CD14-positive monocyte (primary cell): ENCODE data around the gene DACT3. TPM values are rescaled to one million over a fixed set of nuclear protein-coding genes. Genes with fewer than 3 reads are reported as not detected.

Experiments used
- DNase-seq, 3 donors: peaks; one replicate each; pipeline ENCODE4 v3.0.0-alpha.2; 2011 to 2022
- H2AFZ ChIP-seq: 2 replicates; pipeline ENCODE4 v1.6.0; 2012; ENCODE audit warnings: mild to moderate bottlenecking, low read depth, low read length, inconsistent platforms; ENCODE audit not compliant: insufficient read depth, poor library complexity, severe bottlenecking
- H3K27ac ChIP-seq, 2 donors: 1 replicate in 1 of 2; 2 replicates in 1 of 2; pipeline ENCODE4 v1.5.1; 2012 to 2013; ENCODE audit warnings: low read length in 2 of 2, control low read depth in 1 of 2, inconsistent platforms in 1 of 2, low read depth in 1 of 2, mild to moderate bottlenecking in 1 of 2
- H3K27me3 ChIP-seq, 2 donors: one replicate each; pipeline versions ENCODE4 v1.6.0 to v1.6.1; 2011 to 2013; ENCODE audit warnings: low read length in 2 of 2; ENCODE audit not compliant: control insufficient read depth in 2 of 2, insufficient read depth in 2 of 2
- H3K36me3 ChIP-seq, 2 donors: replicated peaks in 1 of 2; 1 replicate in 1 of 2; 2 replicates in 1 of 2; pipeline versions ENCODE4 v1.5.1 to v1.6.1; 2012 to 2013; ENCODE audit warnings: low read length in 2 of 2, control low read depth in 1 of 2, inconsistent platforms in 1 of 2, mild to moderate bottlenecking in 1 of 2; ENCODE audit not compliant: insufficient read depth in 2 of 2, control insufficient read depth in 1 of 2
- H3K4me1 ChIP-seq, 2 donors: 1 replicate in 1 of 2; 2 replicates in 1 of 2; pipeline versions ENCODE4 v1.5.1 to v1.6.1; 2012 to 2013; ENCODE audit warnings: low read length in 2 of 2, control low read depth in 1 of 2, inconsistent platforms in 1 of 2, mild to moderate bottlenecking in 1 of 2, moderate library complexity in 1 of 2; ENCODE audit not compliant: insufficient read depth in 2 of 2, control insufficient read depth in 1 of 2
- H3K4me2 ChIP-seq: replicated peaks from 2 replicates; pipeline ENCODE3; 2012; ENCODE audit warnings: low read length, moderate library complexity, mild to moderate bottlenecking; ENCODE audit not compliant: poor library complexity, severe bottlenecking; ENCODE audit errors: extremely low read depth
- H3K4me3 ChIP-seq, 3 experiments: fragments of 200-600 bp in 1 of 3; sonication (generic) in 1 of 3; replicated peaks in 1 of 3; 1 replicate in 2 of 3; 2 replicates in 1 of 3; pipeline ENCODE4 v1.5.1; 2011 to 2013; ENCODE audit warnings: low read length in 3 of 3, mild to moderate bottlenecking in 3 of 3, control low read depth in 2 of 3, low read depth in 2 of 3, inconsistent platforms in 1 of 3, moderate library complexity in 1 of 3
- H3K79me2 ChIP-seq: 2 replicates; pipeline ENCODE4 v1.6.0; 2012; ENCODE audit warnings: mild to moderate bottlenecking, control low read depth, inconsistent platforms, low read length, moderate library complexity; ENCODE audit not compliant: insufficient read depth
- H3K9ac ChIP-seq: 2 replicates; pipeline ENCODE4 v1.6.0; 2017; ENCODE audit warnings: low read length, mild to moderate bottlenecking; ENCODE audit not compliant: insufficient read depth, poor library complexity, severe bottlenecking
- H3K9me3 ChIP-seq, 2 donors: replicated peaks in 1 of 2; 1 replicate in 1 of 2; 2 replicates in 1 of 2; pipeline versions ENCODE4 v1.5.1 to v1.6.1; 2012 to 2013; ENCODE audit warnings: low read length in 2 of 2, control low read depth in 1 of 2; ENCODE audit not compliant: control insufficient read depth in 1 of 2, insufficient read depth in 1 of 2
- H4K20me1 ChIP-seq: 2 replicates; pipeline ENCODE4 v1.6.0; 2012; ENCODE audit warnings: mild to moderate bottlenecking, low read length, control low read depth, moderate library complexity; ENCODE audit not compliant: insufficient read depth
- H3K27ac Mint-ChIP-seq, 7 donors: one replicate each; pipeline ENCODE4 v1.8.0; 2020; ENCODE audit warnings: mild to moderate bottlenecking in 7 of 7, mixed read lengths in 7 of 7, moderate library complexity in 6 of 7, inconsistent platforms in 2 of 7
- H3K27me3 Mint-ChIP-seq, 3 donors: one replicate each; pipeline ENCODE4 v1.8.0; 2021 to 2022; ENCODE audit warnings: low read depth in 3 of 3, mild to moderate bottlenecking in 3 of 3, mixed read lengths in 3 of 3, moderate library complexity in 3 of 3, inconsistent platforms in 1 of 3
- H3K36me3 Mint-ChIP-seq, 2 donors: one replicate each; pipeline ENCODE4 v1.8.0; 2020; ENCODE audit warnings: mixed read lengths in 2 of 2, inconsistent platforms in 1 of 2, mild to moderate bottlenecking in 1 of 2
- H3K4me1 Mint-ChIP-seq: one replicate; pipeline ENCODE4 v1.8.0; 2020; ENCODE audit warnings: mild to moderate bottlenecking, mixed read lengths
- H3K4me3 Mint-ChIP-seq, 2 donors: one replicate each; pipeline ENCODE4 v1.8.0; 2020; ENCODE audit warnings: mild to moderate bottlenecking in 2 of 2, mixed read lengths in 2 of 2, moderate library complexity in 1 of 2
- H3K9me3 Mint-ChIP-seq, 7 donors: one replicate each; pipeline ENCODE4 v1.8.0; 2020 to 2022; ENCODE audit warnings: mixed read lengths in 7 of 7, mild to moderate bottlenecking in 6 of 7, moderate library complexity in 6 of 7, inconsistent platforms in 2 of 7
- CTCF ChIP-seq: fragments of 200-600 bp; IDR thresholded peaks from one replicate; pipeline ENCODE4 v1.8.0; 2022; ENCODE audit warnings: antibody characterized with exemption, mild to moderate bottlenecking
- WGBS: methylation state at CpG from one replicate; pipeline ENCODE4 v1.1.5; 2013; ENCODE audit warnings: missing lambda C conversion rate; ENCODE audit not compliant: insufficient coverage; 5-methylcytosine and 5-hydroxymethylcytosine counted together
- intact Hi-C, 2 donors: fragments of 100-400 bp; cut with micrococcal nuclease; formaldehyde crosslinking; loops; one replicate each; pipeline versions ENCODE4 v1.15.0 to v1.15.1; 2023
- polyA minus RNA-seq: library from RNA; depleted of rRNA, polyadenylated mRNA; stranded (reverse); fragments of >200 nt; gene quantifications from 2 replicates; pipeline ENCODE4 v1.2.3, GENCODE V29; 2012
- polyA plus RNA-seq, 3 donors: library from polyadenylated mRNA; depleted of rRNA in 1 of 3; unstranded in 2 of 3; stranded (reverse) in 1 of 3; fragments of 300-500 nt in 2 of 3; fragments of >200 nt in 1 of 3; fragmentation: Illumina TruSeq in 2 of 3; gene quantifications; 1 replicate in 2 of 3; 2 replicates in 1 of 3; pipeline ENCODE4 v1.2.3, GENCODE V29; 2012 to 2021
- total RNA-seq, 12 experiments: library from RNA in 1 of 12; stranded (reverse) in 1 of 12; fragments of 120-200 nt in 1 of 12; gene quantifications; one replicate each; pipeline ENCODE4 v1.2.4 and lab custom pipeline; 2013 to 2026; ENCODE audit warnings: mixed read lengths in 6 of 12, inconsistent platforms in 1 of 12

The DACT3 gene
- total RNA-seq (2013): 0.23 TPM
- polyA plus RNA-seq (under 1 TPM; 0.05 to 0.23 (median 0.09) TPM), polyA minus RNA-seq (0.56 and 0.69 TPM in 2 replicates), total RNA-seq (lab: John Stamatoyannopoulos, UW) (0.59 to 5.7 (median 2.7) reads per million in 11 experiments)

- DNase-seq: peak; percentile 100
- H3K4me2 ChIP-seq: peak within 1 kb of the TSS; percentile 78
- Mint-ChIP-seq H3K27me3 (peaks cover 35 to 56% (median 49%) of the 10 kb centered on the region in 3 donors), H3K9me3 (peaks cover 0 to 6% (median 4%) of the 10 kb centered on the region in 7 donors), H3K4me1 (peaks cover 20% of the 10 kb centered on the region), H3K27ac (peak within 1 kb of the TSS; percentile 83 to 95 (median 91)), H3K36me3 (peaks cover 3 to 4% of the 10 kb centered on the region in 2 donors), H3K4me3 (peak within 1 kb of the TSS; percentile 76 to 95)
- H3K27ac ChIP-seq: peak within 1 kb of the TSS; percentile 21 to 82
- under 1% methylated on average over 42 of the region's 61 CpGs for WGBS
- peaks cover 28 to 29% of the 10 kb centered on the region in 2 donors for H3K27me3 ChIP-seq
- H4K20me1 ChIP-seq: no peaks in the 10 kb centered on the region
- H3K79me2 ChIP-seq: no peaks in the 10 kb centered on the region
- intact Hi-C loops: loop anchor here (1.0 to 10.0 kb wide), 4 partner anchors 27 to 136 kb away; no protein-coding TSS in a partner anchor
- peaks cover 27 to 31% of the 10 kb centered on the region in 2 donors for H3K4me1 ChIP-seq
- H3K4me3 ChIP-seq: peak within 1 kb of the TSS; percentile 23 to 68 (median 29)
- H2AFZ ChIP-seq: peak within 1 kb of the TSS; percentile 81
- peak within 1 kb of the TSS; percentile 64 for H3K9ac ChIP-seq
- no peaks in the 10 kb centered on the region for H3K36me3 ChIP-seq
- no peaks in the 10 kb centered on the region for H3K9me3 ChIP-seq
- no peak for TF ChIP-seq CTCF
Observed at GRCh38 chr19:46661020-46661731, at the start of gene DACT3. Gene DACT3 (minus strand): TSS chr19:46661182. CDS start chr19:46661064, 118 bp downstream.

GRCh38 chr19:46710687-46711086, 49.7 kb upstream of the DACT3 start:
- H3K36me3 Mint-ChIP-seq: peaks cover 41 to 67% of the 10 kb centered on the region in 2 donors
- peaks cover 0 to 7% of the 10 kb centered on the region in 2 donors for H3K27me3 ChIP-seq
- no peaks in the 10 kb centered on the region for H3K9me3 ChIP-seq
- DNase-seq: no peak
- 63% methylated on average over 4 of the region's 25 CpGs for WGBS
- H3K9me3 Mint-ChIP-seq: peaks cover 0 to 2% (median 0%) of the 10 kb centered on the region in 7 donors
- peaks cover 17 to 50% of the 10 kb centered on the region in 2 donors for H3K36me3 ChIP-seq
- no peak overlapping the region for H3K4me3 Mint-ChIP-seq
- intact Hi-C loops: loop anchor here in 1 of 2 donors (10.0 kb wide), 1 partner anchor 96 kb away; no protein-coding TSS in a partner anchor
- no peak overlapping the region for H3K4me2 ChIP-seq
- no peaks in the 10 kb centered on the region for H3K79me2 ChIP-seq
- peaks cover 18 to 20% of the 10 kb centered on the region in 2 donors for H3K4me1 ChIP-seq
- no peak overlapping the region for H3K27ac ChIP-seq
- peaks cover 5% of the 10 kb centered on the region for H4K20me1 ChIP-seq
- no peak overlapping the region for H3K9ac ChIP-seq
- H2AFZ ChIP-seq: no peak overlapping the region
- H3K27ac Mint-ChIP-seq: no peak overlapping the region
- peaks cover 17% of the 10 kb centered on the region for H3K4me1 Mint-ChIP-seq
- peaks cover 5 to 13% (median 8%) of the 10 kb centered on the region in 3 donors for H3K27me3 Mint-ChIP-seq
- no peak overlapping the region for H3K4me3 ChIP-seq
- no peak for TF ChIP-seq CTCF
